Left hindlimb (tissue), 1 donor: ENCODE measurements around the gene ZNF3.

Source experiments
- DNase-seq: peaks from one replicate; pipeline ENCODE4 v3.0.0-alpha.2; 2018

ZNF3 gene

GRCh38 chr7:100044718-100045117, 36.8 kb downstream of the ZNF3 start:
- DNase-seq = no peak

GRCh38 chr7:100040575-100040974, 40.9 kb downstream of the ZNF3 start:
- DNase-seq = no peak

- DNase-seq = no peak
These were observed 43.2 kb downstream of the ZNF3 start for GRCh38 chr7:100038326-100038725.

- DNase-seq = no peak
These were observed 45.6 kb downstream of the ZNF3 start for GRCh38 chr7:100035876-100036275.

GRCh38 chr7:100034871-100035510, 46.5 kb downstream of the ZNF3 start:
- no peak for DNase-seq

- DNase-seq = no peak
These were observed 48.0 kb downstream of the ZNF3 start for GRCh38 chr7:100033526-100033925.

GRCh38 chr7:100029596-100029995, 51.9 kb downstream of the ZNF3 start:
- no peak for DNase-seq

GRCh38 chr7:100027197-100027596, 54.3 kb downstream of the ZNF3 start:
- no peak for DNase-seq

- no peak for DNase-seq
These were observed 57.4 kb downstream of the ZNF3 start for GRCh38 chr7:100024020-100024619.

- no peak for DNase-seq
These were observed 58.0 kb downstream of the ZNF3 start for GRCh38 chr7:100023526-100023925.

- no peak for DNase-seq
These were observed 58.9 kb downstream of the ZNF3 start for GRCh38 chr7:100022621-100023020.

GRCh38 chr7:100021297-100021696, 60.2 kb downstream of the ZNF3 start:
- DNase-seq = no peak
